ENCODE data around the gene NUDCD3.
A peak's percentile ranks its signal among the peaks of the same experiment; 100 is the strongest.

Gene NUDCD3

DNA sequence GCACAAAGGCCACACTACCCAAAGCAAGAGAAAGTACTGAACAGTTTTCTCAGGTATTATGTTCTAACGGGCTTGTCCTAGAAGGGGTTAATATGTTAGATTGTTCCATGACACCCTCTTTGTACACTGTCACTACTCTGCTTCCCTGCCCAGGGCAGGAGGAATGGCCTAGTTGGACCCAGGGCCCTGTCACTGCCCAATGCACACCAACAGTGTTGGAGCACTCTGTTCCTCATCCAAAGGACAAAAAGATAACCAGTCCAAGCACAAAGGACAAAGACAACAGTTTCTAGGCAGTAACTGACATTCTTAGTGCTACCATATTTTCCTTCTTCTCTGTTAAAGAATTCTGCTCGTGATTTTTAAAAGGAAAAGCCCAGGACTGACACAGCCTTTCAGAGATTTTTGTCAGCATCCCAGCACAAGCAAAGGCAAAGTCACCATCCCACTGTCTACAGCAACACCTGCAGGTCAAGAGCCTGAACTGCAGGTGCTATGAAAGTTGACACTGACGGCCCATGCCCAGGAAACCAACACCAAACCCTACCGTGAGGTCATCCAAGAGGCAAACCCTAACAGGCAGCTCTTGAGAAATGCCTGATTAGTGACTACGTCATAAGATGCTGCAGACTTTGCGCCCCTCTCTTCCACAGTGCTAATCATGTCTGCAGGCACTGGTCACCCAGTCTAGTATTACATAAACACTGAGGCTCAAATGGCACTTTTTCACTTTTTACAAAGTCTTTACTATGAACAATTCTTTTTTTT lies 13.2 kb downstream of the NUDCD3 start:
- DNase-seq, result peak; percentile 37 to 47

DNA sequence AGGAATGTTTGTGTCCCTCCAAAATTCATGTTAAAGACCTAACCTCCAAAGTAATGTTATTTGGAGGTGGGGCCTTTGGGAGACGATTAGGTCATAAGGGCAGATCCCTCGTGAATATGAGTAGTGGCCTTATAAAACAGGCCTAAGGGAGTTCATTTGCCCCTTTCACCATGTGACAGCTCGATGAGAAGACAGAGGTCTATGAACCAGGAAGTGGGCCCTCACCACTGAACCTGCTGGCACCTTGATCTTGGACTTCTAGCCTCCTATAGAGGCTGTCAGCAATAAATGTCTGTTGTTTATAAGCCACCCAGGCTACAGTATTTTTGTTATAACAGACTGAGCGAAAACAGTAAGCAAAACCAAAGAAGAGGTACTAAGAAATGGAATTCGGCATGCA lies 14.1 kb downstream of the NUDCD3 start:
- no peak for DNase-seq

DNA sequence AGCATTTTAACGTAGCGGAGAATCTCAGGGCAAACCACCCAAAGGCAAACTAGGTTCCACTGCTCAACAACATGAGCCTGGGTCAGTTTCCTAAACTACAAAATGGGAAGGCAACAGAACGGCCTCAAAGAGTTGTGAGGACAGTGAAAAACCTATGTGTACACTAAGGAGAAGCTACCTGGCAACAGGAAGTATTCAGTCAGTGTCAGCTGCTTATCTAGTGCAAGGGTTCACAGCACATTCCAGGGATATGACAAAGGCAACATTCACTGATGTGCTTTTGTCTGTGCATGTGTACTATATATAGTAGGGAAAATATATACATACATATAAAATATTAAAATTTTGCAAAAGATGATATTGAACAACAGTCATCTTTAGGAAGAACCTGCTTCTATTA lies 17.2 kb downstream of the NUDCD3 start:
- no peak for DNase-seq

DNA sequence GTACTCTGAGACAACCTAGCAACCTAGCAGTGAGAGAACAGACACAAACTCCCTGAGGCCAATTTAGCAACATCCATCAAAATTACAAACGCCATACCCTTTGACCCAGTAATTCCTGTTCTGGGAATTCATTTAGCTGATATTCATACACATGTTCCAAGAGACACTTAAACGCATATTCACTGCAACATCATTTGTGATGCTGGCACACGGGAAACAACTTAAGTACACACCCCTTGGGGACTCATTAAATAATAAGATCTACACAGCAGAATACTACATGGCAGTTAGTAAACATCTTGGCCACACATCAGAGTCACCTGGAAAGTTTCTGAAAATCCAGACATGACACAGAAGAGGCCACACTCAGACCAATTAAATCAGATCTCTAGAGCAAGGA lies 17.6 kb downstream of the NUDCD3 start:
- DNase-seq, result no peak

DNA sequence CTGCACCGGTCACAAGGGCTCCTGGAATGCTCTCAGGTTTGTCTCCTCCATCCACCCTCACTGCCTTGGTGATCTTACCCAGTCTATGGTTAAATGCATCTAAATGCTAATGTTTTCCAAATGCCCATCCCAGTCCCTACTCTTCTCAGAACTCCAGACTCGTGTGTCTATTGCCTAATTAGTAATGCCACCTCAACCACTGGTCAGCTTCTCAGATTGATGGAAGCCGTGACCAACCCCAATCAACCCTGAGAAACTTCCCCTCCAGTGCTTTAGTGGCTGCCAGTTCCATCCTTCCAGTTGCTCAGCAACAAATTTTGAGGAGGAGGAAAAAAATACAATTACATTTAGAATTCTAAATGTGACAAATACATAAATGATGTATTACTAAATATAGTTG lies 18.6 kb downstream of the NUDCD3 start:
- DNase-seq, result no peak

DNA sequence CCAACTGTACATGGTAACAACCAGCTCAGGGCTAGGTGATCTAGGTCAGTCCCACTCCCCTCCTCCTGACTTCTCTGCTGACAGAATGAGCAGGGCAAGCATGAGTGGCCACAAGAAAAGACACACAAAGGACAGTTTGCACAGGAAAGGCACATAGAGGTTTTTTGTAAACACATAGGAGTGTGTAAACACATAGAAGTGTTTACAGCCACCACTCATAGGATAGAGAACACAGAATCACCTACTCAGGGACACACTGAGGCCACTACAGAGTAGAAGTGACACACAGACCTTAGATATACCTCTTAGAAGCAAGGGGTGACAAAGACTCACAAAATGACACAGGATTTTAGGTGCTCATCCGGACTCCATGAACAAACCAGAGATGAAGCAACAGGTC lies 19.0 kb downstream of the NUDCD3 start:
- no peak for DNase-seq

DNA sequence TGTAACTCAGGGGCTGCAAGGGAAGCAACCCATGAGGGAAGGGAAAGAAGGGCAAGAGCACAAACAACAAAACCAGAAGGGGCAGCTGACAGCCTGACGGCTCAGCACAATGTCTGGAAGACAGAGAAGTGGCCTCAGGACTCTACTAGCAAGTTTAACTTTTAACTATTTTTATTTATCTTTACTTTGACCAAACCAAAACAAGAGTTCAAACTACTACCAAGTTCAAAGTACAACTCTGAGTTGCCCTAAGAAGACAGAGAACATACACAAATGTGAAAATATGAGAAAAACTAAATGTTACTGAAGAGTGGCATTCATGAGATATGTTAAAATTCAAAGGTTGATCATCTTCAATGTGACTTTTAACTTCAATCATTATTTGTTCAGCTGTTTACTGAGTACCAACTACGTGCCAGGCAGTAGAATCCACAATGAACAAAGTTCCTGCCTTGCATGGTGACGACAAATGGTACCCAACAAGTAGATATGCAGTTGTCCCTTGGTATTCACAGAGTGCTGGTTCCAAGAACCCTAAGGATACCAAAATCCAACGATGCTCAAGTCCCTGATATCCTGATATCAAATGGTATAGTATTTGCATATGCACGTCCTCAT lies 19.7 kb downstream of the NUDCD3 start:
- no peak for DNase-seq

DNA sequence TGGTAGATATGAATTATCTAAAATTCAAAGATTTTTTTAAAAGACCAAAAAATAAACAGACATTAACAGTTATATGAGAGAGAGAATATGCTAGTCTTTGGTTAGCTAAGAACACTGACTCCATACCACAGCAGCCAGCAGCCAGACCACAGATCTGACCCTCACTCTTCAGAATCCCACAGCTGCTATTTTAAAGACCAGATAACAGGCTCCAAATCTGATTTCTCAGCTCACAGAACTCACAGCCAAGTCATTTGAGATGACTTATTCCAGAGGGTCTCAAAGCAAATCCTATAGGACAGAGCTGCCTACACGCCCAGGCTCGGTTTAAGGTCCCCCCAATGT lies 20.4 kb downstream of the NUDCD3 start:
- no peak for DNase-seq

DNA sequence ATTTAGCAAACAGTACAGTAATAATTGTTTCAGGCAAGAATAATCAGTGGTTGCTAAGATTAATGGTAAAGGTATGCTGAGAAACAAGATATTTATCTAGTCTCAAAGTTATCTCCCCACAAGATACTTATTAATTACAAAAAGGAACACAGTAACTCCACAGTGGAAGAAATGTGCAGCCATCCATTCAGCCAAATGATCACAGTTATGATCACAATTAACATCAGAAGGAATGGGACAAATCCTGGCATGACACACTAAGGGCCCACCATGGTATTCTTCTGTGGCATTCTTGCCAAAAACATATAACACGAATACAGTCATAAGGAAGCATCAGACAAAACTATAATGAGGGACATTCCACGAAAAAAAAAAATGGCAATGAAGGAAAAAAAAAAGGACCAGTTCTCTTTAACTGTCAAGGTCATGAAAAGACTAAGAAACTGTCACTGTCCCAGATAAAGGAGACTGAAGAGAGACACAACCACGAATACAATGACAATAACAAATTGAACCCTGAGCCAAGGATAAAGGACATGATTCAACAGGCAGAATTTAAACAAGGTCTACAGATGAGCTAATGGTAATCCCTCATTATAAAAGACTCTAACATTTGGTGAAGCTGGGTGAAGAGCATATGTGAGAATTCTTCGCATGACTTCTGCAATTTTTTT lies 20.9 kb downstream of the NUDCD3 start:
- no peak for DNase-seq

DNA sequence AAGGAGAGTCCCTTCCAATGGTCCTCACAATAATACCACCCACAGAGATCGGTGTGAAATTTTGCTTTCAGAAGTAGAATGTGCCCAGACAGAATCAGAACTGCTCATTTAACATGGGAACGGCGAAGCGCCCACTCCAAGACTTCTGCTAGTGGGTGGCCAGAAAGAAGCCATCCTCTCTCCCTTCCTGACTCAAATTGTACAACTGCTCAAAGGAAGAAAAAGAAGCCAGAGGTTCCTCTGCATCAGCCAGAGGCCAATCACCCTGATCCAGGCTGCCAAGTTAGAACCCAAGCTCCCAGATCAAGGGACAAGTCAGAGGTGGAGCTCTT lies 23.3 kb downstream of the NUDCD3 start:
- no peak for DNase-seq

DNA sequence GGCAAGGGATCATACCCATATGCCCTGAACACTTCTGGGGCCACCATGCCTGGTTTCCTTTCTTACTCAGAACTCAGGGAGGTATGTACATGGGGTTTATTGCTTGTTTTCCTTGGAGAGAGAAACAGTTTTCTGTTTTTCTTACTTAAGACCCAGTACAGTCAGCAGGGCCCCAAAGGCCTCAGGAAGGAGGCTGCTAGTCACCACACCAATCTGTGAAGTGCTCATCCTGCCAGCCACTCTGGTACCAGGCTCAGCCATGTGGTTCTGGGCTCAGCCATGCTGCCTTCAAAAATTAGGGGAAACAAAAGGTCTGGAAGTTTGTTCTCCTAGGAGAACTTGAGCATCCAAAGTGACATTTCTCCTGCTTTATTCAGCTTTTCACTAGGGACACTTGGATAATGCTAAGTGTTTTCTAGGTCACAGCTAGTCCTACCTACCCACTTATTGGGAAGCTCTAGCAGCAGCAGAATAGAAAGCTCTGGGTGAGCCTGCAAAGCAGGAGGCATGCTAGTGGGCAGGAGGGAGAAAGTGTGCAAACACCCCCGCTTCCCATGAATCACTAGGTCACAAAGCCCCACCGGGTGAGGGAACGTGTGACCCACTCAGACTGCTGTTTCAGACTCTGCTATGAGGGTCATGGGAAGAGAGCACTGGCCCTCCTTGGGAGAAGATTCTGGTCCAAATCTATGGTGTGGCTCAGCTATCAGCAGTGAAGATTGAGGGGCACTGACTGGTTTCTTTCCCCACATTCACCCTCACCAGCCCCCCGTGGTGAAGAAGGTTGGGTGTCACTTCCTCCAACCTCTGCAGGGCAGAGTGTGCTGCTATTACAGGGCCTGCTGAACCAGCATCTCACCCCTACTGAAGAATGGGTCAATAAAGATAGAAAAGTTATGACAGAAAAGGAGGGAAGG lies 23.9 kb downstream of the NUDCD3 start:
- DNase-seq, result no peak

DNA sequence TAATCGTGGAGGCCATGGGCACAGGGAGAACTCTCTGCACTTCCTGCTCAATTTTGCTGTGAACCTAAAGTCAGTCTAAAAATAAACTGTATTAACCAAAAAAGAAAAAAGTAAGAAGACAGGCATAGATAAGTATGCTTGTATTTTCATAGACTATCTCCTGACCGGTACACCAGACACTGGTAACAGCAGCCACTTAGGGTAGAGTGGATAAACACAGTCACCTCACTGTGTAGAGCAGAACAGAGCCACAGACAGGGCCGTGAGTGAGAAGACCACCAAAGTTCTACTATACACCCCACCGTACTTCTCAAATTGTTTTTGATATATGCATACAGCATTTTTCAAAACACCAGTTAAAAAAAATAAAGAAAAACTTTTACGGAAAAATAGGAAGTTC lies 25.0 kb downstream of the NUDCD3 start:
- no peak for DNase-seq

DNA sequence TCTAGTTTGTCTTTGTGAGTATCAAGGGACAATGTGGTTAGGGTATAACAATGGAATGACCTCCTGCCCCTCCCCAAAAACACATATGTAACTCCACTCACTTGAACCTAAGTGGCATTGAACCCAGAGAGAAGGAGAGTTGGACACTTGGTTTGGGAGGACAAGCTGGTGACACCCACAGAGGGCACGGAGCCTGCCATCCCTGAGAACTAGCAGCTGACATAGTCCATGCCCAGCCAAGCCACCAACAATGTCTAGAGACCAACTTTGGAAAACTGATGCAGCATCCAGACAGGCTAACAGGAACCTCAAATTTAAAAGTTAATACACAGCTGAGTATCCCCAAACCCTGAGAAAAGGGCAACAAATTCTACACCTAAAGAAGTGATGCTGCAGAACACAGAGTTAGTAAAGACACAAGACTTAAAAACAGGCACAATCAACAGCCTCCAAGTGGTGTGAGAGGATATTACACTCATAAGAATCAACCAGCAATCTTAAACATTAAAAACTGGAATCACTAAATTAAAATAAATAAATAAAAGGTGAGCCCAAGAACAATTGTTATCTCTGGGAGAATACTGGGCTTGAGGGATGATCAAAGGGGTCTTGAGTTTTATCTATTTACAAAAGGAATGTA lies 27.2 kb downstream of the NUDCD3 start:
- no peak for DNase-seq

DNA sequence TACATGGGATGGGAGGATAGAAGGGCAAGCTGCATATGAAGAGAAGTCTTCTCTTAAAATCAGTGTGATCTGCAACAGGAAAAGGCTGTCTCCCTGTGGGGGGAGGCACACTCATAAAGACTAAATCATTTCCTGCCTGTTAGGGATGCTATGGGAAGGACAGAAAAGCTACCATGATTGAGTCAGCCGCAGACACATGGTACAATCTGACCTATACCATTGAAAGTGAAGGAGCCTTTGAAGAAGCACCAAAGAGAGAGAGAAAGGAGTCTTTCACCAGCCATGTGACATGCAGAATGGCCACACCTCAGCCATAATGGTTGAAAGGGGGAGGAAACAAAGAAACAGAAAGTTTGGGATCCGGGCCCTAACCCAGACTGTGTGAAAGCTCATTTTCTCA lies 29.1 kb downstream of the NUDCD3 start:
- no peak for DNase-seq

DNA sequence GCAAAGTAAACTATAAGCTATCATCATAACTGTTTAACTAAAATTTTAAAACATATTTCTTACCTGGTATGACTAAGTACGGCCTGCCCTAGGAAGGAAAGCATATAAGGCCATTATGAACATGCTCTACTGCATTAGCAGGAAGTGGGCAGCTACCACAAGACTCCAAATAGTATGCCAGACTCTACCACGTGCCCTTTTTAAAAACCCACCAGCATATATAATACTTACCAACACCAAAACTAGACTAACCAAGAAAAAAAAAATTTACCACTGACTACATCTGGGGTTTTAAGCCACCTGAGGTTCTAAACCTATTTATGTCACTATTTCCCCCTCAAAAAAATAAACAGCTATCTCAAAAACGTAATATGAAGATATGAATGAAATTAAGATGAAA lies 30.1 kb downstream of the NUDCD3 start:
- no peak for DNase-seq

DNA sequence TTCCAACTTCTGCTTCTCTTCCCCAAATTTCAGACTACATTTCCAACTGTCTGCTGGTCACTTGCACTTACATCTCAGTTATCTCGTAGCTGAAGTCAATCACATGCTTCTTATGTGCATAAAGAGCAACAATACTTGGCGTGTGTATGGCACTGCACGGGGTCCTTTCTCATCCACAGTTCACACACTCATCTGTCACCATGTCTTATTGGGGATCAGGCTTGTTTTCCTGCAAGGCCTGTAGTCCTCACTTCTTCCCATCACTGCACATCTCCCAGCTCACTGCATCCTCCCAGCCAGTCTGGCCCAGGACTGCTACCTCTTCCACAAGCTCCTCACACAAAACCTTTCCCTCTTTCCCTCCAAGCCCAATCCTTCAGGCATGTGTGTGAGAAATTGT lies 35.3 kb downstream of the NUDCD3 start:
- DNase-seq, result no peak

DNA sequence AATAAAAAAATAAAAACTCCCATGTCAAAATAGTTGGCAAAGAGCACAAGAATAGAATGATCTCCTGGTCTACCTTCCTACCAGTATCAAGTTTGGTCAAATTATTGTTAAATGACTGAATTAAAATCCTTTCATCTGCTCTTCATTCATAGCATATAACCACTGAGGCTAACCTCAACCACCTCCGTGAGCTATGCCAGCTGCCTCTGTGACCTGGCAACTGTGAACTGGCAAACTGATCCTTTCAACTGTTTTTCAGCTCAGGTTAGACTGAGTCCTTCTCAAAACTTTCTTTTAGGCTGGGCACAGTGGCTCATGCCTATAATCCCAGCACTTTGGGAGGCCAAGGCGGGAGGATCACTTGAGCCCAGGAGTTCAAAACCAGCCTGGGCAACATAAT lies 36.1 kb downstream of the NUDCD3 start:
- DNase-seq, result no peak

DNA sequence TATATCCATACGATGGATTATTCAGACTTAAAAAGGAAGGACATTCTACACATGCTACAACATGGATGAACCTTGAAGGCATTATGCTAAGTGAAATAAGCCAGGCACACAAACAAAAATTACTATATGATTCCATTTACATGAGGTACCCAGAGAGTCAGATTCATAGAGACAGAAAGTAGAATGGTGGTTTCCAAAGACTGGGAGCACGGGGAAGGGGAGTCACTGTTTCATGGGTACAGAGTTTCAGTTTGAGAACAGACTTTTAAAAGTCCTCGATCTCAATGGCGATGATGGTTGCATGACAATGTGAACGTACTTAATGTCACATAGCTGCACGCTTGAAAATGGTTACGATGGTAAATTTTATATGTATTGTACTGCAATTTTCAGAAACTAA lies 39.3 kb downstream of the NUDCD3 start:
- no peak for DNase-seq

DNA sequence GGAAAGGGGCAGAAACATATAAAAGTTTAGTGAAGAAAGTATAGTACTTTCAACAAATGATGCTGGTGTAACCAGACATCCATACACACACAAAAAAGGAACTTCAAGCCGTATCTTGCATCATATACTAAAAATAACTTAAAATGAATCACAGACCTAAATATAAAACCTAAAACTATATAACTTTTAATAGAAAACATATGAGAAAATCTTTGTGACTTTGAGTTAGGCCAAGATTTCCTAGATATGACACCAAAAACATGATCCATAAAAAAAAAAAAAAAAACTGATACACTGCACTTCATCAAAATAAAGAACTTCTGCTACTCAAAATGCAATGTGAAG lies 40.9 kb downstream of the NUDCD3 start:
- DNase-seq, result no peak

DNA sequence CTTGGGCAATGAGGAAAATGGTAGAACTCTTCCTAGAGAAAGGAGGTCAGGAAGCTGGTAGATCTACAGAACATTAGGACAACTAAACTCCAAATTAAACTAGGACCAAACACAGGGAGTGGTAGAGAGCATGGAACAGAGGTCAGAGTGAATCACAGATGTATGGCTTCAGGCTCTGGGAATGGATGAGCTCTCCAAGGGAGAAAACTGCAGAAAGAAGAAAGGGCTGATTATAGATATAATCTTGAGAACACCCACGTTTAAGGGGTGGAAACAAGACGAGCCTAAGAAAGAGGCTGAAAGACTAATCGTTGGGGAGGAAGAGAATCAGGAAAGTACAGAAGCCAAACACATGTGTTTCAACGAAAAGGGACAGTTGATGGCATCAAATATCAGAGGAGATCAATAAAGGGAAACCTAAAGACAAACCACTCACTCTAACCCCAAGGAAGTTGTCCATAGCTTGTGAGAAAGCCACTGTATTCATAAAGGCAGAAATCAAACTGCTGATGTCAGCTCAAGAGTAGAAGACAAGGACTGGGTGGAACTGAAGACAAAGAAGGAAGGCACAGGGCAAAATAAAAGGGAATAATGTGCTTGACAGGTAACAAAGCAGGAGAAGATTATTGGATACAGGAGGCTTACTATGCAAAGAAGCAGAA lies 41.4 kb downstream of the NUDCD3 start:
- no peak for DNase-seq

DNA sequence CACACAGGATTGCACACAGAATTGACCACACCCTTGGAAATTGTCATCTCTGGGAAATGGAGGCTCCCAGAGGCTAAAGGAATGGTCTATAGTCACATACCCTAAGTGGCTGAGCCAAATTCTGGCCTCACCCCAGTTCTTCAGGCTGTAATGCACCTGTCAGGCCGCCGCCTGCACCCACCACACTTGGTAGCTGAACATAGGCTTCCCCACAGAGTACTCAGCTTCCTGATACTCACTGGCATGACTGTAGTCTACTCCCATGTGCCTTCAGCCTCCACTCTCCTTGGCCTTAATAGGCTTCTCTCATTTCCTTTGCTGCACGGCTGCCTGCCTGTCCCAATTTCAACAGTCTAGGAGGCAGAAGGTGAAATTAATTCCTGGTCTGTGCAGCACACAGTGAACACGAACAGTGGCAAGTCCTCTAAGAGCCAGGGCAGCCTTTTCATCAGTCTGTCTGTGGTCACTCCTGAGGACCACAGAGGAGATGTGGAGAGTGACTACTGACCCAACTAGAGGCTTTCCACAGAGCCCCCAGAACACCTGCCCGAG lies 42.5 kb downstream of the NUDCD3 start:
- DNase-seq, result no peak

DNA sequence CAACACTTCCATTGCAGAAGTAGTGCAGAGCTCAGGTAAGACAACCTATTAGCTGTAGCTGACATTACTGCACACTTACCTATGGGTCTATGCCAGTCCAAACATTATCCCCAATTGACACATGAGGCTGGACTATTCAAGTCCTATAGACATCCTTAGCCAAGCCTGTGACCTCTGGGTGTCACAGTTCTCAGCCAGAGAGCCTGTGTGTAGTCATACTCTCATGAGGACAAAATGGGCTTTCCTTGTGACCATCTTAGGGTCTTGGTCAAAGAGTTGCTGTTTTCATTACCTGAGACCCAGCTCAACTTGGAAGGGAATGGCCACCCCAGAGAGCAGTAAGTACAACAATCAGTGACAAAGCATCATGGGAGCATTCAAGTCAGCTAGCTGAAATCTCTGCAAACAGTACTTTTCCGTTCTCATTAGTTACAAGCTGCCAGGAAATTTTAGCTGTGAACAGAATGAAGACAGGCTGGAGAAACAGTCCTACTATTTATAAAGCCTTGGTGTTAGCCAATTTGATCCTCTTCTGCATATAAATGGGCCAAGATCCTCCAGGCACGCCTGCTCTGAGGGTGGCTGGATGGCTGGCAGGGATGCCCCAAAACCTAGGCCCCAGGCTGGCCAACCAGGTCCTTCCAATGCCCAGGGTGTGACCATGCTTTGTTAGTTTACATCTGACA lies 44.3 kb downstream of the NUDCD3 start:
- DNase-seq, result no peak
